ENCODE data around the gene CD55.
"Not testable (repeated sequence)": the region's sequence is repeated elsewhere in the genome, so short reads cannot be mapped to it uniquely, and the experiment has no call there.

The CD55 gene

DNA sequence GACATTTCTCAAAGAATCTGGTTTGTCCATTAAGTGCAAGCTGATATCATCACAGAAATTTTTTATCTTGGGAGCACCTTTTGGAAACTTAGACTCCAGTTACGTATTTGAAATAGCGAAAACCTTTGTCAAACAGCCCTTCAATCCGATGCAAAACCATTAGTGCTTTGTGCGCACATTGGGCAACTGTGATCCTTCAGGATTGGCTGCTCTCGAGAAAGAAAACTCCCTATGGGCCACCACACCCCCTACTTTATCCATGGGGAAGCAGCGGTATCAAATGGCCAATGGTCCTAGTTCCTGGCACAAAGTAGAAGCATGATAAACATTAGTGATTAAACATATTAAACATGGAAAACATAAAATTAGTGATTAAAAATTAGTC is 16.0 kb upstream of the CD55 start:
- DNase-seq (ENCODE audit: low read depth in 2 of 2) = no peak

DNA sequence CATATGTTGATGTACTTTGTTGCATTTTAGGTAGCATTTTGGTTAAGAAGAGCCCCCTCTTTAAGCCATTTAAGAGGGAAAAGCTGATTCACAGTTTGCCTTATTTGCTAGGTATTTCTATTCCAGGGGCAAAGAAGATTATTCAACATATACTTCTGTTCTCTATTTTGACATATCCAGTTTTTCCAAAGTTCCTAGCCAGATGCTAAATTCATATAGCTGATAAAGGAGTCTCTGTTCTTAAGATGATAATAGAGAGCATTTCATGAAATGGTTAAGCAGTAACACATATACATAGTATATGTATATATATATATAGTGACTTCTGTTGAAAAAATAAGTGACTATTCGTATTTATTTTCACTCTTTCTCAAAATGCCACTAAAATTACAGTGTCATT is 15.5 kb upstream of the CD55 start:
- DNase-seq (ENCODE audit: low read depth in 2 of 2) = no peak

DNA sequence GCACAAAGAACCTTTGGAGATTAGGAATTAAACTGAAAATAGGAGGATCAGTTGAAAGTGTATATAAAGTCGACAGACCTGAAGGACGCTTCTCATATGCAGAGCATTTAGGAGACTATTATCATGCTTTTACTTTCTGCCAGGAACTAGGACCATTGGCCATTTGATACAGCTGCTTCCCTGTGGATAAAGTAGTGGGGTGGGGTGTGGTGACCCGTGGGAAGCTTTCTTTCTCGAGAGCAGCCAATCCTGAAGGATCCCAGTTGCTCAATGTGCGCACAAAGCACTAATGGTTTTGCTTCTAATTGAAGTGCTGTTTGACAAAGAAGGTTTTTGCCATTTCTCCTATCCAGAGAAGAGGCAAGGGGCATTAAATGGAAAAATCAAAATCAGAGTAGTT is 14.9 kb upstream of the CD55 start:
- no peak for DNase-seq (ENCODE audit: low read depth in 2 of 2)

DNA sequence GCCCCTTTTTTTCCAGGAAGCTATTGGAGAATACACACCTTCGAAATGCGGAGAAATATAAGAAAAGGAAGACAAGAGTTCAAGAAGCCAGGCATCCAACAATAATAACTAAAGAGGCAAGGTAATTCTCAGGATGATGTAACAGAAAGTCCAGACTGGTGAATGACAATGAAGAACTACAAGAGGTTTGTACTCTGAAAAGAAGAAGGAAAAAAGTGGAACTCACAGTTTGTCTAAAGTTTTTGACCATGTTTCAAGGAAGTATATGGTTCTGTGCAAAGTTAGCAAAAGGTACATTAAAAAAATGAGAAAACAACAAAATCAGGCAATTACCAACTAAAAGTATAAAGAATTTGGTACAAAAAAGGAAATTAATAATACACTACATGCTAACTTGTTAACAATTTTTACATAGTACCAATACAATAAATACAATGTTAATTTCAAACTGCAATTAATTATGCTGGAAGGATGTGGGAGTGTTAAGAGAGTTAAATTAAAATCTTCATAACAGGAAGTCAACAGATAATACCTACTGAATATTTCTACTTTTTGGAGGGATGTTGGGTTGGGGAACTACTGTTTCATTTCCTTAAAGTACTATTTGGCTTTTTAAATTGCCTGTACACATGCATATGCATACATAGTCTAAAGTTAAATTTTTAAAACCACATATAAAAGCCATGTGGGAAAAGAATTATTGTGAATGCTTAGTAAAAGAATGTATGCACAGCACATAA is 12.9 kb upstream of the CD55 start:
- DNase-seq (ENCODE audit: low read depth in 2 of 2) = no peak

DNA sequence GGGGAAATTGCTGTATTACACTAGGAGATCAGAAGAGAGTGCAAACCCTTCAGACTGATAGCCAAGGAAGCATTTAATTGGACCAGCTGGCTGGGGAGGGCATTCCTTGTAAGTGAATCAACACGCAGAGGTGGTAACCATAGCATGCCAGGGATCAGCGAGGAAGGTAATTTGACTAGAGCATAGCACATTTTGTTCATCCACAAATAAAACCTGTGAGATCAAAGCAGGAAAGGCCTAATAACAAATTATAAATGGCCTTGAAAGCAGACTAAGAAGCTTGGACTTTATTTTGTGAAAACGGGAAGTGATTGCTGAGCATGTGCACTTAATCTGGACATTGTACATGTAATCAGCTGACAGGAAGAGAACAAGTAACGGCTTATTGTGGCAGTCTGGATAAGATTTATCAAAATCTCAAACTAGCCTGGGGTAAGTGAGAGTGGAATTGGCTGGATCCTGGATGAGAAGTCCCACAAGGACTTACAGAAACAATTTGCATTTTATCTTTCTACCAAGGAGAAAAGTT is 11.7 kb upstream of the CD55 start:
- no peak for DNase-seq (ENCODE audit: low read depth in 2 of 2)

DNA sequence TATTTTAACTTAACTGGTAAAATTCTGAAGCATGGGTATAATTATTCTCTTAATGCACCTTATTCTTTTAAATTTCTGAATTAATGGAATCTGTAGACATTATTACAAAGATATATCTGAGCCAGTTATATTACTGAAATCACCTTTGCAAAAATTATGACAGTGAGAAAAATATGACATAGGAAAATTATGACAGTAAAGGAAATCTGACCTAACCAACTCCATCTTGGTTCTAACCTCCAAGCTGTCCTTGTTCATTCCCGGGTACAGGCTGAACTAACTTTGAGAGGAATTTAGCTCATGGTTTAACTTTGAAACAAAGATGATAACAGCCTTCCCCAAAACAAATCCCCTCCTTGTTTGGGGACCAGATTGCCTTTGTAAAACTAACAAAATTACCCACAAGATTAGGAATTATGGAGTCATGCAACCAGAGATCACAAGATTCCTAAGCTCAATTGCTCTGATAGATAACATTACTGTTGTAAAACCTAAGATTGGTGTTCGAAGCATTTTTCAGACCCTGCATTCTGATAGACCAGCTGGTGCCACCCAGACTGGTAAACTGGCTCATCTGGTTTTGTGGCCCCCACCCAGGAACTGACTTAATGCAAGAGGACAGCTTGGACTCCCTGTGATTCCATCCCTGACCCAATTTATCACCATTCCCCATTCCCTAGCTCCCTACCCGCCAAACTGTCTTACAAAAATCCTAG is 9.4 kb upstream of the CD55 start:
- no peak for DNase-seq (ENCODE audit: low read depth in 2 of 2)

DNA sequence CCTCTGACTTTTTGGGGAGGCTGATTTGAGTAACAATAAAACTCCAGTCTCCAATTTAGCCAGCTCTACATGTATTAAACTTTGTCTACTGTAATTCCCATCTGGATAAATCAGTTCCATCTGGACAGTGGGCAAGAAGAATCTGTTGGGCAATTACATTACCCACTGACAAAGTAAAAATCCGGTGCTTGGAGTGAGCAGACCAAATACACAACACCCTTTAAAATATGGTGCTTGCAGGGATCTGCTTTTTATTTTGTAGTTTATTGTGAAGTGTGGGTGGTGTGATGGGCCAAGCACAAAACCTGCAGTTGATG is 8.9 kb upstream of the CD55 start:
- DNase-seq (ENCODE audit: low read depth in 2 of 2) = no peak

DNA sequence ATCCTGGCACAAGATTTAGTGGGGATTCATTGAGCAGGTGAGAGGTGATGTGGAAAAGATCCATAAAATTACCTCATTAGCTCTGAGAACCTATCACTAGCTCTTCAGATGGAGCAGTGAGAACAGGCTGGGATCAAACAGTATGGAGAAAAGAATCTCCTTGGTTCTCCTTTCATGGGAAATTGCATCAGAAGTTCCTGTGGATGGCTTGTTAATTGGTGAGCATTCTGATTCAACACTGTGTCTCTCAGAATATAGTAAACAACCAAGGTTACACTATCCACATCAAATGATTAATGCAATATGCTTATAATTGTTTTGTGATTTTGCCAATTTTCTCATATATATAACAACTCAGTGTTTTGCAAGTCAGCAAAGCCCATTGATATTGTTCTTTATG is 8.3 kb upstream of the CD55 start:
- no peak for DNase-seq (ENCODE audit: low read depth in 2 of 2)

DNA sequence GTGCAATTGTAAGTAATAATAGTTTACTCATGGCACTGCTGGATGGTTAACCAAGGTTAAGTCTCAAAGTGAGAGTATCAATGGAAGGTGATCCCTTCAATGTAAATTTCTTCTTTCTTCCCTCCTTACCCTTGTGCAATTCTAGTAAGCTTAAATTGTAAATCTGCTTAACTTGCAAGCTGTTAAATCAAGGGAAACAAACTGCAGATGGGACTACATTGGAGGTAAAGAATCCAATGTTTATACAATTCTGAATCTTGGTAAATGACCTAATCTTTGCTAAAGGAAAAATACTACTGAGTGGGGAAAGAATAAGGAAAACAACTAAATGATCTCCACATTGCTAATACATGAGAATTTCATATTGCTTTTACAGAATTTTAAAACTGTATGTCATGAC is 6.7 kb upstream of the CD55 start:
- DNase-seq (ENCODE audit: low read depth in 2 of 2) = no peak

DNA sequence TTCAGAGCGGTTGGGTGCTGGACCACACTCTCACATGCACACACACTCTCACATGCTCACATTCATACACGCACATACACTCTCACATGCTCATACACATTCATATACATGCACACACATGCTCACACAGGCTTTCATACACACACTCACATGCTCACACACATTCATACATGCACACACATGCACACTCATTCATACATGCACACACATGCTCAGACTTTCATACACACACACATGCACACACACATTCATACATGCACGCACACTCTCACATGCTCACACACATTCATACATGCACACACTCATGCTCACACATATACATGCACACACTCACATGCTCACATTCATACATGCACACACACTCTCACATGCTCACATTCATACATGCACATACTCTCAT is 6.0 kb upstream of the CD55 start:
- DNase-seq (ENCODE audit: low read depth in 2 of 2) = no peak

DNA sequence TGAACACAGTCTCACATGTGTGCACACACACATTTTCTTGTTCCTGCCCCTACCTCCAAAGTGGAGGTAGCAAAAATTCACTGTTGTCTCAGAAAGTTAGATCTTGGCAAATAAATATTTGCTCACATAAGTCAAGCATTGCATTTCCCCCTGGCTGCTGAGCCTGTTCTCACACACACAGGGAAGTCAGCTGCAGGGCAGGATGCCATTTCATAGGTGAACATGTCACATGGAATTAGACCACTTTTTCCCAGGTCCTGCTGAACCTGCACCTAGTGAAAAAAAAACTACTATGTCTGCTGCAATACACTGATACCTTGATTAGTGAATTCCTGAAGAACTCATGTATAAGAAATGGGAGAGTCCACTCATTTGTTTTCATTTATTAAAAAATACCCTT is 5.3 kb upstream of the CD55 start:
- DNase-seq (ENCODE audit: low read depth in 2 of 2) = no peak

DNA sequence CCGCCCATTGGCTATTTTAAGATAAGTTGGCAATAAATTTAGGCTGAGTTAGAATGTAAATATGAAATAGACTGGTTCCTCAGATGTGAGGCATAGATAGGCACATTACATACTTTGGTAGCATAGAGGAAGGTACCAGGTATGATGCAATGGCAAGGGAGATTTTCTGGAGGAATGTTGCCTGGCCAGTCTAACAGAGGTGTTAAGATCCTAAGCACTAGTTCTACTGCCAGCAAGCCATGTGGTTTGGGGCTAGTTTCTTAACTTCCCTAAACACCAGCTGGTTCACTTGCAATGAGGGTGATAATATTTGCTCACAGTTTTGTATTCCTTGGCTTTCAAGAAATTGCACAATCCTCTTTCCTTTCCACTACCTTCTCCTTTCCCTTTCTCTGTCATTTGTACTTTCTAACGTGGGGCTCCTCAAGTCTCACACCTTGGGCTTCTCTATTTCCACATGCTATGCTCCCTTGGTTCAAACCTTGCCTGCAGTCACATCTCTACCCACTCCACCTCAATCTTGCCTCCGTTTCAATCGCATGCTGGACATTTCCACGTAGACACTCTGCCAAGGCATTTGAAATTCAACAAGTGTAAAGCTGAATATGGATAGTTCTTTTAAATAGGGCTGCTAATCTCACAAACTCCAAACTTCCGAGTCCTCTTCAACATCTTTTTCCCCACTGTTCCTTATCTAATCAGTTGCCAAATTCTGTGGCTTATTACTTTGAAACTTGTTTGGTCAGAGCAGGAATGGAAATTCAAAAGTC is 4.7 kb upstream of the CD55 start:
- no peak for DNase-seq (ENCODE audit: low read depth in 2 of 2)

DNA sequence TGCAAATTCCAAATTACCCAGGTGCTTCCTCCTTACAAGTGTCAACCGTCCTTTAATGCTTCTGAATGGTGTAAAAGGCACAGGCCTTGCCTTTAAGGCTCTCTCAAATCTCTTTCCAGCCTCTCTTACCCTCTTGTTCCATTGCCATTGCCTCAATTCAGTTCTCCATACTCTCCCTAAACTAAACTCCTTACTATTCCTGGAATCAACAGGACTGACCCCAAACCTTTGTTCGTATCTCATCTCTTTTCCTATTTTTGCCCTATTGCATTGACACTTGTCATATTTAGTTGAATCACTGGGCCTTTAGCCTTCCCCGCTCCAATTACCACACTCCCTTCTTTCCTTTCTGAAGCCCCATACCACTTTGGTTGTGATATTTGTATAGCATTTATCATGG is 3.9 kb upstream of the CD55 start:
- DNase-seq (ENCODE audit: low read depth in 2 of 2) = no peak

DNA sequence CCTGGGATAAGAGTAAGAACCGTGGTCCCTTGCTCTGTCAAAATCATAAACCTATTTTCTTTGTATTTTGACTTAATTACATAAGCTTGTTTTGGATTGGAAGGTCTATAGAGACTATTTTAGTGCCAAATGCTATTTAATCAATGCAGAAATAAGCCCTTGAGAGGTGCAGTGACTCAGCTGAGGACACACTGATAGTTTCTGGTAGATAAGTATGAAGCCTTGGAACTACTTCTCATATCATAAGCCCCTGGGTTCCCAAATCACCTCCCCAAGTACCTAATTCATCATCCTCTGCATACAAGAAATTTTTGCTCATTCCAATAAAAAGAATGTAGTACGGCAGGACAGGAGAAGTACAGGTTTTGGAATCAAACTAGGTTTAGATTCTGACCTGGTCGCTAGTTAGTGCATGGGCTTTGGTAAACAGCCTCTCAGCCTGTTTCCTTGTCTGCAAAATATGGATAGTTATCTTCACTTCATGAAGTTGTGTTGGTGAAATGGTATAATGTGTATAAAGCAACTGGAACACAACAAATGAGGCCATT is 3.3 kb upstream of the CD55 start:
- no peak for DNase-seq (ENCODE audit: low read depth in 2 of 2)

DNA sequence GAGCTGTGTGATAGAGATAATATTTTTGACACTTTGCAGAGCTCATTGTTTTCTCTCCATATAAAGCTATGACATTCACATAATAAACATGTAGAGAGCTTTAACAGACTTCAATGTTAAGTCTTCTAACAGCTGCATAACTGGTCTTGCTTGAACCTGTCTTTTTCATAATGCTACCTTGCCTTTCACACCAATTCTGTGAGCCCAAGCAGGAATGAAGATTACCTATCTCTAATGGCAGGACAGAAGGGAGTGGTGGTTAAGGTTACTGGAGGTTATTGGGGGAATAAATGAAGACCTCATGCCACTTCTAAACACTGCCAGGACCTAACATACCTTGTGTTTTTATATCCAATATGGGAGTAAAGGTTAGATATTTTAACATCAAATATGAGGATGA is 2.3 kb upstream of the CD55 start:
- no peak for DNase-seq (ENCODE audit: low read depth in 2 of 2)

DNA sequence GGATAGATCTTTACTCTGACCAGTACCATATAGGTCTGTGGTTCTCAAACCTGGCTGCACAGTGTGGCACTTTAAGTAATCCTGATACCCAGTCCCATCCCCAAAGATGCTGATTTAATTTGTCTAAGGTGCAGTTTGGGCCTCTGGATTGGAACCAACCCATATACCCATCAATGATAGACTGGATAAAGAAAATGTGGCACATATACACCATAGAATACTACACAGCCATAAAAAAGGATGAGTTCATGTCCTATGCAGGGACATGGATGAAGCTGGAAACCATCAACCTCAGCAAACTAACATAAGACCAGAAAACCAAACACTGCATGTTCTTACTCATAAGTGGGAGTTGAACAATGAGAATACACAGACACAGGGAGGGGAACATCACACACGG is 1.4 kb upstream of the CD55 start:
- DNase-seq (ENCODE audit: low read depth in 2 of 2) = not testable (repeated sequence)

DNA sequence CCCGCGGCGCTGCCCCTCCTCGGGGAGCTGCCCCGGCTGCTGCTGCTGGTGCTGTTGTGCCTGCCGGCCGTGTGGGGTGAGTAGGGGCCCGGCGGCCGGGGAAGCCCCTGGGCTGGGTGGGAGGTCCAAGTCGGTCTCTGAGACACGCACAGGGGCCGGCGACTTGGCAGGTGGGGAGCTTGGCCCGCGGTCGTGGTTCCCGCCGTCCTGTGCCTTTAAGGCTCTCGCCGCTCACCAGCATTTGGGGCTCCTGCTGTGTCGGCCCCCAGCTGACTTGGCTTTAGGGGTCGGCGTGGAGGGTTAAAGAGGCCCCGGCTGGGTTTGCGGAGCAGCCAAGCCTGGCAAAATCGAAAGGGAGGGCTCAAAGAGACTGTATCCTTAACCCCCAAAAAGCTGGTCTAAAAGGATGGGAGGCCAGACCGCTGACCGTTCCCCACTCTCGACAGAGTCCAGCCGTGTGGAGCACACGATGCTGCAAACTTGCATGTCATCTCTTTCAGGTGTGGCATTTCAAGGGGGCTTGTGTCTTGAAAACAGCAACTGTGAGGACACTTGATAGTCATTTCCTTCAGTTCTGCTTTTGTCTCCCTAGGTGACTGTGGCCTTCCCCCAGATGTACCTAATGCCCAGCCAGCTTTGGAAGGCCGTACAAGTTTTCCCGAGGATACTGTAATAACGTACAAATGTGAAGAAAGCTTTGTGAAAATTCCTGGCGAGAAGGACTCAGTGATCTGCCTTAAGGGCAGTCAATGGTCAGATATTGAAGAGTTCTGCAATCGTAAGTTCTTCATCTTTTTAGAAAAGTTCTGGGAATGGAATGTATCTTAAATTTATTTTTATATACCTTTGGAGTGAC is 540 bp downstream of the CD55 start:
- DNase-seq (ENCODE audit: low read depth in 2 of 2) = no peak

DNA sequence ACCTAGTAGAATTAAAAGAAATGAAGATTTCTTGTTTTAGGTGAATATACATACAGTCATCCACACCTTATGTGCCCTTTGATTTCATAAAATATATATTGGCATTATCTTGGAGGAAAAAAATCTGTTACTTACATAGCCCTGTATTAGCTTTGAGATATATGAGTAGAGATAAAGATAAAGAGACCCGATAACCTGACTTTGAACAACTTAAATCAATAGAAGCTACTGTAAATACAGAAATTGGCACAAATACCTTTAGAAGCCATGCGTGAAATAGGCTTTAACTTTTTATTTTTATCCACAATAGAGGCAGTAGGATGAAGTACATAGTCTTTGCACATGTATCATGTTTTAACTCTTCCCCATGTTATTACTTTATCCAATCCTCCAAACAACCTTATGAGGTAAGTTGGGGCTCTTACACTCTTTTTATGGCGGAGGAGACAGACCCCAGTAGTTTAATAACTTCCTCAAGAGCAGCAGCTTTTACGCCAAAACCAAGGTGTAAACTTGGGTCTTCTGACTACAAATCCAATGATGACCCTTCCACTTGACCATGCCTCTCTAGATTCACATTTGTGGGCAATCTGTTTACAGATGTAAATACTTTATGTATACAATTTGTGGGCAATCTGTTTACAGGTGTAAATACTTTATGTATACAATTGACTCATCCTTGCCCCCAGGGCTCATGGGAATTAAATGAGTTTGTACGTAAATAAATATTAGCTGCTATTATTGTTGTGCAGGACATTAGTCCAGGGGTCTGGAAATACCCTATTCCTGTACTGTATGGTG is 2.1 kb downstream of the CD55 start:
- DNase-seq (ENCODE audit: low read depth in 2 of 2) = no peak

DNA sequence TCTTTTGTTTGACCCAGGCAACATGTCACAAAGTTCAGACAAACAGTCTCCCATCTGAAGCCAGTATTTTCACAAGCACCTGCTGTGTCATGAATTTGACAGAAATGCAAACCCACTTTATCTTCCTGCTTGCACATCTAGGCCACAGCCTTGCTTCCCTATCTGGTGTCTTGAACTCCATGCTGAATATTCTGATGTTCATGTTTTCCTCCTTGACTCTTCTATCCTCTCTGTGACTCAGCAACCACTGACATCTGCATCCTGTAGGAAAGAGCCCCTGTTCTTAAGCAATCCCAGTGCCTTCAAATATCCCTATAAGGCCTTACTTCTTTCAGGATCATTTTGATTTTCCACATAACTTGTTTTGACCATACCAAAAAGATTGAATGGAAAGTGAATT is 6.5 kb downstream of the CD55 start:
- DNase-seq (ENCODE audit: low read depth in 2 of 2) = no peak

DNA sequence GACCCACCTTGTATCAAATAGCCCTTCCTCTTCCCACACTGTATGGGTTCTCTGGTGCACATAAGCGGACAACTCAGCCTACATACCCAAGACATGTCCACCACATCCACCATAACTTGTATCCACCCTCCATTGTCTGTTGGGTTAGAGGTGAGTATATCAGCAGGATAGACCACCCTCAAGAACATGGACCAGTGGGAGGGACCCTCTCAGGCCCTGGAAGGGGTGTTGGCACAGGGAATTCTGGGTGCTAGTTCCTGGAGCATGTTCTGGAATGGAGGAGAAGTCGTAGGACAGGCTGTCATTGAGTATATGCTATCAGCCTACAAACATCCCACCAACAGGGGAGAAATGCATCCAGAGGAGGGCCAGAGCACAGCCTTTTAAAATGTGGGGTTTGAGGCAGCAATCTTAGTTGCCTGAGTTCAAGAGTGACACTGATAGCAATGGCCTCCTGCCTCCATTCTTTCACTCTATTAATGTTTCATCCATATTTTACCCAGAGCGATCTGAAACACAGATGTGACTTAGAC is 7.5 kb downstream of the CD55 start:
- DNase-seq (ENCODE audit: low read depth in 2 of 2) = no peak

DNA sequence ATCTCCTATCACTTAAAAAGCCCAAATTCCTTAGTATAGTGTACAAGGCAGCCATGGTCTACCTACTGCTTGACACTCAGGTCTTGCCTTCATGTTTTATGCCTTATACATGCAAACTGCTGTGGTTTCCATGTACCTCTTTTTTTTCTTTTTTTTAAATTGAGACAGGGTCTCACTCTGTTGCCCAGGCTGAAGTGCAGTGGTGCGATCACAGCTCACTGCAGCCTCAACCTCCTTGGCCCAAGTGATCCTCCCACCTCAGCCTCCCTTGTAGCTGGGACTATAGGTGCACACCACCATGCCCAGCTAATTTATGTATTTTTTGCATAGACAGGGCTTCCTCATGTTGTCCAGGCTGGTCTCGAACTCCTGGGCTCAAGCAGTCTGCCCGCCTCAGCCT is 8.0 kb downstream of the CD55 start:
- DNase-seq (ENCODE audit: low read depth in 2 of 2) = no peak

Measured in stimulated activated CD8-positive, alpha-beta memory T cell treated with anti-CD3 and anti-CD28 coated beads, Interleukin-7, amount 100 ng/mL, for 1 hour (primary cell).